ENCODE measurements around the gene SYK. TPM values are rescaled to one million over a fixed set of nuclear protein-coding genes. Genes with fewer than 3 reads are reported as not detected.

Gene SYK
- total RNA-seq, 1 donor from 2014 or later, result 0.41 TPM

DNA sequence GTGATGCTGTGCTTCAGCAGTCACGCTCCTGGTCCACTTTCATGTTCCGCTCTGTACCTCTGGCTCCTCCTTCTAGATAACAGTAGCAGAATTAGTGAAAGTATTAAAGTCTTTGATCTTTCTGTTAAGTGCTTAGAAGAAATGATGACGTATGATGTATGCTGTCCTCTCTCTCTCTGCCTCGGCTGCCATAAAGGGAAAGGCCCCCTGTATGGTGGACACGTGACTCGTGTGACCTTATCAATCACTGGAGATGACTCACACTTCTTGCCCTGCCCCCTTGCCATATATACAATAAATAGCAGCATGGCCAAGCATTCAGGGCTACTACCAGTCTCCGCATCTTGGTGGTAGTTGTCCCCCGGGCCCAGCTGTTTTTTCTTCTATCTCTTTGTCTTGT lies 100.3 kb downstream of the SYK start:
- Histone ChIP-seq H4K20me1 (ENCODE audit: insufficient read depth, low read length) (no peaks in the 10 kb centered on the region), H3K4me1 (ENCODE audit: insufficient read depth, low read length) (no peaks in the 10 kb centered on the region), H3K9ac (ENCODE audit: low read length) (no peak overlapping the region), H3K4me3 (ENCODE audit: insufficient read depth, low read depth, low read length) (no peak overlapping the region), H2AFZ (ENCODE audit: low read depth, low read length) (no peak overlapping the region), H3K27ac (ENCODE audit: low read depth, low read length) (no peak overlapping the region), H3K79me2 (ENCODE audit: insufficient read depth, low read length) (no peaks in the 10 kb centered on the region), H3K9me3 (ENCODE audit: insufficient read depth, low read depth, low read length) (peaks cover 13% of the 10 kb centered on the region), H3K4me2 (ENCODE audit: low read length) (no peak overlapping the region), H3K36me3 (ENCODE audit: insufficient read depth, low read length) (no peaks in the 10 kb centered on the region), H3K27me3 (ENCODE audit: insufficient read depth, low read length) (peaks cover 6% of the 10 kb centered on the region)
- FAIRE-seq (no peak), DNase-seq (ENCODE audit: low read depth) (no peak)
- TF ChIP-seq, protein P1, sequence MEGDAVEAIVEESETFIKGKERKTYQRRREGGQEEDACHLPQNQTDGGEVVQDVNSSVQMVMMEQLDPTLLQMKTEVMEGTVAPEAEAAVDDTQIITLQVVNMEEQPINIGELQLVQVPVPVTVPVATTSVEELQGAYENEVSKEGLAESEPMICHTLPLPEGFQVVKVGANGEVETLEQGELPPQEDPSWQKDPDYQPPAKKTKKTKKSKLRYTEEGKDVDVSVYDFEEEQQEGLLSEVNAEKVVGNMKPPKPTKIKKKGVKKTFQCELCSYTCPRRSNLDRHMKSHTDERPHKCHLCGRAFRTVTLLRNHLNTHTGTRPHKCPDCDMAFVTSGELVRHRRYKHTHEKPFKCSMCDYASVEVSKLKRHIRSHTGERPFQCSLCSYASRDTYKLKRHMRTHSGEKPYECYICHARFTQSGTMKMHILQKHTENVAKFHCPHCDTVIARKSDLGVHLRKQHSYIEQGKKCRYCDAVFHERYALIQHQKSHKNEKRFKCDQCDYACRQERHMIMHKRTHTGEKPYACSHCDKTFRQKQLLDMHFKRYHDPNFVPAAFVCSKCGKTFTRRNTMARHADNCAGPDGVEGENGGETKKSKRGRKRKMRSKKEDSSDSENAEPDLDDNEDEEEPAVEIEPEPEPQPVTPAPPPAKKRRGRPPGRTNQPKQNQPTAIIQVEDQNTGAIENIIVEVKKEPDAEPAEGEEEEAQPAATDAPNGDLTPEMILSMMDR (IDR thresholded peaks at IDR 0.05; ENCODE audit: insufficient read depth, low read depth, low read length), result no peak
- TF ChIP-seq EZH2 (IDR thresholded peaks at IDR 0.05; ENCODE audit: insufficient read depth, low read length), result no peak
- no peak overlapping the region for H3K27ac Mint-ChIP-seq (ENCODE audit: unreplicated experiment)
- H3K36me3 Mint-ChIP-seq (ENCODE audit: low read depth, unreplicated experiment), result no peaks in the 10 kb centered on the region
- H3K4me3 Mint-ChIP-seq (ENCODE audit: unreplicated experiment), result no peak overlapping the region
- H3K4me1 Mint-ChIP-seq (ENCODE audit: low read depth, unreplicated experiment), result no peaks in the 10 kb centered on the region
- peaks cover 21% of the 10 kb centered on the region for H3K9me3 Mint-ChIP-seq (ENCODE audit: unreplicated experiment)
- H3K27me3 Mint-ChIP-seq (ENCODE audit: low read depth, unreplicated experiment), result peaks cover 3% of the 10 kb centered on the region

DNA sequence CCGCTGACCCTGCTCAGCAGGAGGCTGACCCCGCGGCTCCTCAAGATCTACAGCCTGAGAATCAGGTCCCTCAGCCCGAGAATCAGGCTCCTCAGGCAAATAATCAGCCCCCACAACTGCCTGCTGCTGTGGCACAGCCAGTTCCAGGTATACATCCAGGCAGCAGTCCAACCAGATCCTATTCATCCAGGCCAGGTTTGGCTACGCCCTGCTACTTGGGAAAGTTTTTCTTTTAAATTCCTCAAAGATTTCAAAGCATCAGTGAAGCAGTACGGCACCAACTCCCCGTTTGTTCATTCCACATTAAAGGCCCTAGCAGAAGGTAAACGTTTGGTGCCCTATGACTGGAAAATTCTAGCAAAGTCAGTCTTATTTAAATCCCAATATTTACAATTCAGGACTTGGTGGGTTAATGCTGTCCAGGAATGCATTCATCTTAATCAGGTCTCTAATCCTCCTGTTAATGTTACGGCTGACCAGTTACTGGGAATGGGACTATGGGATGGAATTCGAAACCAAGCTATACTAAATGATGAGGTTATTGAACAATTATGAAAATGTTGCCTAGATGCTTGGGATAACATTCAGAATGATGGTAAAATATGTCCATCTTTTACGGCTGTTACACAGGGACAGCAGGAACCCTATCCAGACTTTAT lies 102.3 kb downstream of the SYK start:
- Histone ChIP-seq H3K27ac (ENCODE audit: low read depth, low read length) (no peak overlapping the region), H3K36me3 (ENCODE audit: insufficient read depth, low read length) (no peaks in the 10 kb centered on the region), H4K20me1 (ENCODE audit: insufficient read depth, low read length) (no peaks in the 10 kb centered on the region), H3K4me3 (ENCODE audit: insufficient read depth, low read depth, low read length) (no peak overlapping the region), H3K79me2 (ENCODE audit: insufficient read depth, low read length) (no peaks in the 10 kb centered on the region), H3K9ac (ENCODE audit: low read length) (no peak overlapping the region), H3K4me2 (ENCODE audit: low read length) (no peak overlapping the region), H3K27me3 (ENCODE audit: insufficient read depth, low read length) (peaks cover 6% of the 10 kb centered on the region), H3K4me1 (ENCODE audit: insufficient read depth, low read length) (no peaks in the 10 kb centered on the region), H2AFZ (ENCODE audit: low read depth, low read length) (no peak overlapping the region), H3K9me3 (ENCODE audit: insufficient read depth, low read depth, low read length) (peaks cover 13% of the 10 kb centered on the region)
- Mint-ChIP-seq H3K4me1 (ENCODE audit: low read depth, unreplicated experiment) (no peaks in the 10 kb centered on the region), H3K27ac (ENCODE audit: unreplicated experiment) (no peak overlapping the region), H3K4me3 (ENCODE audit: unreplicated experiment) (no peak overlapping the region), H3K27me3 (ENCODE audit: low read depth, unreplicated experiment) (peaks cover 3% of the 10 kb centered on the region), H3K36me3 (ENCODE audit: low read depth, unreplicated experiment) (no peaks in the 10 kb centered on the region), H3K9me3 (ENCODE audit: unreplicated experiment) (peaks cover 21% of the 10 kb centered on the region)
- TF ChIP-seq, protein P1 (IDR thresholded peaks at IDR 0.05; ENCODE audit: insufficient read depth, low read depth, low read length), result no peak
- no peak for TF ChIP-seq EZH2 (IDR thresholded peaks at IDR 0.05; ENCODE audit: insufficient read depth, low read length)
- no peak for DNase-seq (ENCODE audit: low read depth)
- FAIRE-seq, result no peak

GRCh38 chr9:90904706-90905478 lies 103.3 kb downstream of the SYK start:
- Mint-ChIP-seq H3K4me1 (ENCODE audit: low read depth, unreplicated experiment) (no peaks in the 10 kb centered on the region), H3K4me3 (ENCODE audit: unreplicated experiment) (no peak overlapping the region), H3K36me3 (ENCODE audit: low read depth, unreplicated experiment) (no peaks in the 10 kb centered on the region), H3K27ac (ENCODE audit: unreplicated experiment) (no peak overlapping the region), H3K9me3 (ENCODE audit: unreplicated experiment) (peaks cover 21% of the 10 kb centered on the region), H3K27me3 (ENCODE audit: low read depth, unreplicated experiment) (peaks cover 3% of the 10 kb centered on the region)
- Histone ChIP-seq H3K27ac (ENCODE audit: low read depth, low read length) (no peak overlapping the region), H3K27me3 (ENCODE audit: insufficient read depth, low read length) (peaks cover 6% of the 10 kb centered on the region), H3K9me3 (ENCODE audit: insufficient read depth, low read depth, low read length) (peaks cover 13% of the 10 kb centered on the region), H3K79me2 (ENCODE audit: insufficient read depth, low read length) (no peaks in the 10 kb centered on the region), H3K9ac (ENCODE audit: low read length) (no peak overlapping the region), H3K4me3 (ENCODE audit: insufficient read depth, low read depth, low read length) (no peak overlapping the region), H3K4me1 (ENCODE audit: insufficient read depth, low read length) (no peaks in the 10 kb centered on the region), H4K20me1 (ENCODE audit: insufficient read depth, low read length) (no peaks in the 10 kb centered on the region), H3K4me2 (ENCODE audit: low read length) (no peak overlapping the region), H3K36me3 (ENCODE audit: insufficient read depth, low read length) (no peaks in the 10 kb centered on the region), H2AFZ (ENCODE audit: low read depth, low read length) (no peak overlapping the region)
- FAIRE-seq (no peak), DNase-seq (ENCODE audit: low read depth) (no peak)
- TF ChIP-seq, protein P1 (IDR thresholded peaks at IDR 0.05; ENCODE audit: insufficient read depth, low read depth, low read length), result no peak
